Stimulated activated CD4-positive, alpha-beta T cell treated with anti-CD3 and anti-CD28 coated beads, Interleukin-4, amount 100 ng/mL, for 4 hours (primary cell): Measurements from ENCODE around the gene OPN3.

Source experiments
- DNase-seq, 2 experiments: peaks; one replicate each; pipeline ENCODE4 v3.0.0-alpha.2; 2020

OPN3 gene

GRCh38 chr1:241586905-241587512 lies 53.2 kb downstream of the OPN3 start:
- no peak for DNase-seq

DNA sequence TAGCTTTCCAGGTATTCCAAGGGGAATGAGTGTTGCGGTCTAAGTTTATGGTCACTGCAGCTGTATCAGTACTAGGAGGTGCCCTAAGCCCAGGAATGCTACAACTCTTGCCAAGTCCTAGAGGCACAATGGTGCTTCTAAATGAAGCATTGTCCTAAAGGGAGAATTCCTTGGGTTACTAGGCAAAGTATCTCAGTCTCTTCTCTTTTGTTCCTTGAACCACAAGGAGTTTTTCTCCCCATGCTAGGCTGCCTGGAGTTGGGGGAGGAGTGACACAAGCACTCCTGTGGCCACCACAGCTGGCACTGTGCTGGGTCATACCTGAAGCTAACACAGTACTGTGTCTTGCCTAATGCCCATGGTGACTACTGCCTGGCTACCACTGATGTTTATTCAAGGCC lies 57.2 kb downstream of the OPN3 start:
- DNase-seq, result no peak

GRCh38 chr1:241579434-241579833 lies 60.7 kb downstream of the OPN3 start:
- DNase-seq, result no peak

GRCh38 chr1:241574154-241574553 lies 66.0 kb downstream of the OPN3 start:
- DNase-seq, result no peak

GRCh38 chr1:241569848-241570247 lies 70.3 kb downstream of the OPN3 start:
- no peak for DNase-seq

DNA sequence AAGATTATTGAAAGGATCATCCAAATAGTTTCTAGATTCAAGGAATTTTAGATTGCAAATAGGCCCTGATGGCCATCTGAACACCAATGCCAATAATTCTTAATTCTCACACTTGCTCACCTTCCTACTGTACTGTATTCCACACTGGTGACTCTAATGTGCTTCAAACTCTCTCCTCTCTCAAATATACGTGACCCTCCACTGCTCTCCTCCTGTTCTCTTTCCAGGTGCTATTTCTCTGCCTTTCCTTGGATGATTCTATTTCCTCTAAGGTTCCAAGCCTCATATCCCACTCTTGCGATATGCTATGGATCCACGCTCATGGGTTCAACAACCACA lies 79.4 kb downstream of the OPN3 start:
- DNase-seq, result no peak

GRCh38 chr1:241560146-241560848 lies 79.9 kb downstream of the OPN3 start:
- DNase-seq, result no peak

DNA sequence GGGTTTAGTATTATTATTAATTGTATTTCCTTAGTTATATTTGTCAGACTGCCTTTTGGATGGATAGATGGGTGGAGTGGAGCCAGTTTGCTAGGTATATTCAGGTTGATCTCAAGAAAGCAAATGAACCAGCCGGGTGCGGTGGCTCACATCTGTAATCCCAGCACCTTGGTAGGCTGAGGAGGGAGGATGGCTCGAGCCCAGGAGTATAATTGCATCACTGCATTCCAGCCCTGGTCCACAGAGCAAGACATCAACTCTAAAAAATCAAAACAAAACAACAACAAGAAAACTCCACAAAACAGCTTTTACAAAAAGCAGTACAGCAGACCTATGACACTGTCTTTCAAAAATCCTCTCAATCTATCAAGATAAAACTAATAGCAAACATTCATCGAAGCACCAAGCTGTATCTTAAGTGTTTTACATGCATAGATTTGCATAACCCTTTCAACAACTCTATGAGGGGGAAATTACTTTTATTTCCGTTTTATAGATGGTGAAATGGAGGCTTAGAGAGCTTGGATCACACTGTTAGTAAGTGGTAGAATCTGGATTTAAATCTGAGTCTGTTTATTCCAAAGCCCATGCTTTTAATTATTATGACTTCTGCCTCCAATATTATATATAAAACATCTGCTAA lies 82.5 kb downstream of the OPN3 start:
- DNase-seq, result no peak

DNA sequence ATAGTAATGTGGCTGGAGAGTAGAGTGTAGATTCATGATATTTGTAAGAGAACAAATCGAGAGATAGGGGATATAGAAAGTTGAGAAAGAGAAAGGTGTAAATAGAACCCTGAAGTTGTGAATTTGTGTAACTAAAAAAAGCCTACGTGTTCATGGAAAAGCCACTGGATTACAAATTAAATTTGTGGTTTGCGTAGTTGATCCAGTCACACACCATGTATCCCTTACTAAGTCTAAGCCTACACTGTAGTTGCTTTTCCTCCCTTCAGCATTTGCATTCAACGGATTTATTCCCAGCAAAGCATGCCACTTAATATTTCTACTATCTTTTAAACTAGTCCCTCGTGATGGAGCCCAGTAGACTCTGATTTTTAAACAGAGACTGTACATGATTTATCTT lies 83.1 kb downstream of the OPN3 start:
- no peak for DNase-seq

DNA sequence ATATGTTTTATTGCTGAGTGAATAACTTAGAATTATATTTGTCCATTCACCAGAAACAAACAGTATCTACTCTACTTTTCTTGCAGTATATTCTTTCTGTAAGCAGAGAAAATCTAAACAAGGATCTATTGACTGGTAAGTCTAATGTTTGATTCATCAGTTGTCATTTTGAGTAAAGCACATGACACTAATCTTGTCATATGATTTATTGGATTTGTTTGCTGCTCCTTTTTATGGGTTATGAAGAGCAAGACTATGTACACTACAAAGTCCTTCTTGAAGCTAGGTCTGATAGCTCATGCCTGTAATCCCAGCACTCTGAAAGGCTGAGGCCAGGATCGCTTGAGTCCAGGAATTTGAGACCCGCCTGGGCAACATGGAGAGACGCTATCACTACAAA lies 84.6 kb downstream of the OPN3 start:
- DNase-seq, result no peak

- DNase-seq, result no peak
Measured at GRCh38 chr1:241553886-241554592, 86.1 kb downstream of the OPN3 start.

DNA sequence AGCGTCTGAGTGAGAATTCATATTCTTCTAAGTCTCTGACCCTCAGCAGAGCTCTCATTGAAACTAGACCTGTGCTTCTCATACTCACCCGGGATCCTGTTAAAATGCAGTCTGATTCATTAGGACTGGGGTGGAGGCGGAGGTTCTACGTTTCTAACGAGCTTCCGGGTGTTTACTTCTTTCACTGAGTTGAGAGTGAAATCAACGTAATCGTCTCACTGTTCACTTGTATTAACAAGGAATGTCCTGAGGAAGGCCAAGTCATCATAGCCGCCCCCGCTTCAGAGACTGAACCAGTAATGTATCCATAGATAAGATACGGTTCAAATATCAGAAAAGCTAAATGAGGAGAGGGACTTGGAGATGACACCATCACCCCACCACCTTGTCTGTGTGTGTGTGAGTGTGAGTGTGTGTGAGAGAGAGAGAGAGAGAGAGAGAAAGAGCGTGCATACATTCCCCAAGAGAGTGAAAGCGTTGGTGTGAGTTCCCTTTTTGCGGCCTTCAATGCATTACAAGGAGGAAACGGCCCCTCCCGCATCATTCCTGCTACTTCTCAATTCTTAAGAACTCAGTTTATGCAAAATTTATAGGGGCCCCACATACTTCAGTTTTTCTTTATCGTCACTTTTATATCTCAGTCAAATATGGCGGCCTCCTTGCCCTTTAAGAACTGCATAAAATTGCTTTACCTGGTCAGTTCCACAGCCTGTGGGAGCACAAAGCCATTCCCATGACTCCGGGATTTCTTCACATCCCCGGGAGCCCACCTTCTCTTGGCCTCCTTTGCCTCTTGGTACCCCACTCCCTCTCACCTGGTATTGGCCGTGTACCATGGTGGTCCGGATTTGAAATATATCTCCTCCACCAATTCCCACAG lies 88.2 kb downstream of the OPN3 start:
- DNase-seq, result peak; percentile 47 to 59

DNA sequence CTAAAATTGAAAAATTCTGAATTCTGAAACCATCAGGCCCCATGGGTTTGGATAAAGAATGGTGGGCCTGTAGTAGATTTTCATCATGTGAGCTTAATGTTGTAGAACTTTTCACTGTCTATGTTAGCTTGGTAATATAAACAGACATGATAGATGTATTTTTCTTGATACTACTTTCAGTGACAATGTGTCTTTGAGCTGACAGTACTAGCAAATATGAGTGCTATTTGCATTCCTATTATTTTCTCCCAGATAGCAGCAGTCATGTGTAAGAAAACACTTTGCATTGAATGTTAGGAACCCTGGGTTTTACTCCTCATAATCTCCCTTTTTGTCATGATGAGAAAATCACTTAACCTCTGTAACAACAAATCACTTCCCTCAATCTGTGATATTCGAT lies 89.9 kb downstream of the OPN3 start:
- no peak for DNase-seq

DNA sequence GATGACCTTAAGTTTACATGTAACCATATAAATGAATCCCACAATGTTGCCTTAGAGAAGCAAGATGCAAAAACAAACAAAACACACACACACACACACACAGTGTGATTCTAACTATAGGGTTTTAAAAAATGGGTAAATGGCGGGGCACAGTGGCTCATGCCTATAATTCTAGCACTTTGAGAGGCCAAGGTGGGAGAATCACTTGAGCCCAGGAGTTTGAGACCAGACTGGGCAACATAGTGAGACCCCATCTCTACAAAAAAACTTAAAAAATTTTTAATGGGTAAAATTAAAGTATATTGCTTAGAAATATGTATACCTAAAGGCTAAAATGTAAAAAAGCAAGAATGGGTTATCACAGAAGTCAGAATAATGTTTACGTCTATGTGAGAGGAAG lies 92.2 kb downstream of the OPN3 start:
- no peak for DNase-seq
